ENCODE results near the gene PGBD1.
"Not testable (repeated sequence)": the region's sequence is repeated elsewhere in the genome, so short reads cannot be mapped to it uniquely, and the experiment has no call there.

The PGBD1 gene

DNA sequence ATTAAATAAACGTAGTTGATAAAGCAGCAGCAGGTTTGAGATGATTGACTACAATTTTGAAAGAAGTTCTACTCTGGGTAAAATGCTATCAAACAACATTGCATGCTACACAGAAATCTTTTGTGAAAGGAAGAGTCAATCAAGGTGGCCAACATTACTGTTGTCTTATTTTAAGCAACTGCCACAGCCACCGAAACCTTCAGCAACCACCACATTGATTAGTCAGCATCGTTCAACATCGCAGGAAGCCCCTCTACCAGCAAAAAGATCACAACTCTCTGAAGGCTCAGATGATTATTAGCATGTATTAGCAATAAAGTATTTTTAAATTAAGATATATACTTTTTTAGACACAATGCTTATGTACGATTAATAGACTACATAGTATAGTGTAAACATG, 14.0 kb downstream of the PGBD1 start:
- H3K9ac ChIP-seq (ENCODE audit: low read length), result no peak overlapping the region
- no peaks in the 10 kb centered on the region for H3K79me2 ChIP-seq (ENCODE audit: insufficient read depth, low read length)
- no peak overlapping the region for H3K27ac ChIP-seq (ENCODE audit: low read depth, low read length)
- no peaks in the 10 kb centered on the region for H3K9me3 ChIP-seq (ENCODE audit: insufficient read depth, low read length)
- H3K4me2 ChIP-seq (ENCODE audit: low read depth, low read length, poor library complexity, severe bottlenecking), result no peak overlapping the region
- no peak overlapping the region for H3K4me3 ChIP-seq (ENCODE audit: insufficient read depth, low read length, poor library complexity, severe bottlenecking)
- no peak overlapping the region for H2AFZ ChIP-seq (ENCODE audit: low read depth, low read length, severe bottlenecking)
- no peaks in the 10 kb centered on the region for H3F3A ChIP-seq (ENCODE audit: insufficient read depth)
- H3K9me2 ChIP-seq (replicated peaks; ENCODE audit: insufficient read depth, low read length), result no peaks in the 10 kb centered on the region
- no peaks in the 10 kb centered on the region; the same call in 1 of the 2 replicates for H3K36me3 ChIP-seq (ENCODE audit: low read length)
- no peaks in the 10 kb centered on the region for H3K27me3 ChIP-seq (ENCODE audit: low read length)
- no peaks in the 10 kb centered on the region for H4K20me1 ChIP-seq (ENCODE audit: low read depth, low read length)
- TF ChIP-seq EZH2phosphoT487 (conservative IDR thresholded peaks at IDR 0.05; ENCODE audit: low read length), result no peak
- TF ChIP-seq, protein P1, sequence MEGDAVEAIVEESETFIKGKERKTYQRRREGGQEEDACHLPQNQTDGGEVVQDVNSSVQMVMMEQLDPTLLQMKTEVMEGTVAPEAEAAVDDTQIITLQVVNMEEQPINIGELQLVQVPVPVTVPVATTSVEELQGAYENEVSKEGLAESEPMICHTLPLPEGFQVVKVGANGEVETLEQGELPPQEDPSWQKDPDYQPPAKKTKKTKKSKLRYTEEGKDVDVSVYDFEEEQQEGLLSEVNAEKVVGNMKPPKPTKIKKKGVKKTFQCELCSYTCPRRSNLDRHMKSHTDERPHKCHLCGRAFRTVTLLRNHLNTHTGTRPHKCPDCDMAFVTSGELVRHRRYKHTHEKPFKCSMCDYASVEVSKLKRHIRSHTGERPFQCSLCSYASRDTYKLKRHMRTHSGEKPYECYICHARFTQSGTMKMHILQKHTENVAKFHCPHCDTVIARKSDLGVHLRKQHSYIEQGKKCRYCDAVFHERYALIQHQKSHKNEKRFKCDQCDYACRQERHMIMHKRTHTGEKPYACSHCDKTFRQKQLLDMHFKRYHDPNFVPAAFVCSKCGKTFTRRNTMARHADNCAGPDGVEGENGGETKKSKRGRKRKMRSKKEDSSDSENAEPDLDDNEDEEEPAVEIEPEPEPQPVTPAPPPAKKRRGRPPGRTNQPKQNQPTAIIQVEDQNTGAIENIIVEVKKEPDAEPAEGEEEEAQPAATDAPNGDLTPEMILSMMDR (IDR thresholded peaks at IDR 0.05; ENCODE audit: insufficient read depth, low read length, poor library complexity, severe bottlenecking), result no peak

DNA sequence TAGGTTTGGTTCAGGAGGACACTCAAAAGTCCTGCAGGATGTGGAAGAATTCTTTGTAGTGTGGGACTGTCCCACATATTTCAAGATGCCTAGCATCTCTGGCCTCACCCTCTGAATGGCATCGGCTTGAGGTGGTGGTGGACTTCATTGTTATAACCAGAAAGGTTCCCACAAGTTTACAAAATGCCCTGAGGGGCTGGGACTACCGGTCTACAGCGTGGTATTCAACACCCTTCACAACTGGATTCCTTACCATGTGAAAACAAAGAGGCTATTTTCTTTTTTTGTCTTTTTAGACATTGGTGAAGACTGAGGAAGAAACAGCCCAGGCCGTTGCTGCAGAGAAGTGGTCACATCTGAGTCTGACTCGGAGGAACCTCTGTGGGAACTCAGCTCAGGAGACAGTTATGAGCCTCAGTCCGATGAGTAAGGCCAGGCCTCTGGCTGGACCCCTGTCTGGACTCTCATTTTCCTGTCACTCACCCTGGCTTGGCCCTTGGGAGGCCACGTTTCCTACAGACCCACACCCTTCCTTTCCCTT, 15.2 kb downstream of the PGBD1 start:
- no peak overlapping the region for H3K4me2 ChIP-seq (ENCODE audit: low read depth, low read length, poor library complexity, severe bottlenecking)
- H4K20me1 ChIP-seq (ENCODE audit: low read depth, low read length), result no peaks in the 10 kb centered on the region
- H3K36me3 ChIP-seq (ENCODE audit: low read length), result no peaks in the 10 kb centered on the region
- H3K9me3 ChIP-seq (ENCODE audit: insufficient read depth, low read length), result no peaks in the 10 kb centered on the region
- H2AFZ ChIP-seq (ENCODE audit: low read depth, low read length, severe bottlenecking), result no peak overlapping the region
- no peaks in the 10 kb centered on the region for H3K9me2 ChIP-seq (replicated peaks; ENCODE audit: insufficient read depth, low read length)
- H3K27me3 ChIP-seq (ENCODE audit: low read length), result no peaks in the 10 kb centered on the region
- no peaks in the 10 kb centered on the region for H3F3A ChIP-seq (ENCODE audit: insufficient read depth)
- TF ChIP-seq EZH2phosphoT487 (conservative IDR thresholded peaks at IDR 0.05; ENCODE audit: low read length), result no peak
- TF ChIP-seq, protein P1 (IDR thresholded peaks at IDR 0.05; ENCODE audit: insufficient read depth, low read length, poor library complexity, severe bottlenecking), result no peak
- no peaks in the 10 kb centered on the region for H3K79me2 ChIP-seq (ENCODE audit: insufficient read depth, low read length)
- H3K27ac ChIP-seq (ENCODE audit: low read depth, low read length), result no peak overlapping the region
- H3K9ac ChIP-seq (ENCODE audit: low read length), result no peak overlapping the region
- H3K4me3 ChIP-seq (ENCODE audit: insufficient read depth, low read length, poor library complexity, severe bottlenecking), result no peak overlapping the region

DNA sequence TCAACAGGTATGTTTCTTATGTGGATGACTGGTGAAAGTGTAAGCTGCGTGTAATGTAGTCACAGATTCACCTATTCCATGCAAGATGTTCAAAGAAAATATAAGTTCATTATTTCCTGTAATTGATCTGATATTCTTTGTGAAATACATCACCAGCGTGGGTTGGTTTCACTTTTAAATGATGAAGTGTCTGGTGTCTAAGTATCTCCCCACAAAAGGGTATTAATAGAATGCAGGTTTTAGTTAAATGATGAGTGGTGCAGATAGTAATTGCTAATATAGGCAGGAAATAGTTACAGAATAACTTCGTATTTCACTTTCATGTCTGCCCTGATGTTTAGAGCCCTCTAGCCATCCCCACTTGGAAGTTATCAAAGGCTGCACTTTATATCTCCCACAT, 22.2 kb downstream of the PGBD1 start:
- Histone ChIP-seq H3K4me2 (ENCODE audit: low read depth, low read length, poor library complexity, severe bottlenecking) (no peak overlapping the region), H3K79me2 (ENCODE audit: insufficient read depth, low read length) (no peaks in the 10 kb centered on the region), H3K9me3 (ENCODE audit: insufficient read depth, low read length) (no peaks in the 10 kb centered on the region), H2AFZ (ENCODE audit: low read depth, low read length, severe bottlenecking) (no peak overlapping the region), H3K27me3 (ENCODE audit: low read length) (no peaks in the 10 kb centered on the region), H3F3A (ENCODE audit: insufficient read depth) (no peaks in the 10 kb centered on the region), H3K36me3 (ENCODE audit: low read length) (no peaks in the 10 kb centered on the region), H3K4me3 (ENCODE audit: insufficient read depth, low read length, poor library complexity, severe bottlenecking) (no peak overlapping the region), H3K9ac (ENCODE audit: low read length) (no peak overlapping the region), H3K27ac (ENCODE audit: low read depth, low read length) (no peak overlapping the region), H3K9me2 (replicated peaks; ENCODE audit: insufficient read depth, low read length) (no peaks in the 10 kb centered on the region), H4K20me1 (ENCODE audit: low read depth, low read length) (no peaks in the 10 kb centered on the region)
- TF ChIP-seq, protein P1 (IDR thresholded peaks at IDR 0.05; ENCODE audit: insufficient read depth, low read length, poor library complexity, severe bottlenecking), result no peak
- no peak for TF ChIP-seq EZH2phosphoT487 (conservative IDR thresholded peaks at IDR 0.05; ENCODE audit: low read length)

DNA sequence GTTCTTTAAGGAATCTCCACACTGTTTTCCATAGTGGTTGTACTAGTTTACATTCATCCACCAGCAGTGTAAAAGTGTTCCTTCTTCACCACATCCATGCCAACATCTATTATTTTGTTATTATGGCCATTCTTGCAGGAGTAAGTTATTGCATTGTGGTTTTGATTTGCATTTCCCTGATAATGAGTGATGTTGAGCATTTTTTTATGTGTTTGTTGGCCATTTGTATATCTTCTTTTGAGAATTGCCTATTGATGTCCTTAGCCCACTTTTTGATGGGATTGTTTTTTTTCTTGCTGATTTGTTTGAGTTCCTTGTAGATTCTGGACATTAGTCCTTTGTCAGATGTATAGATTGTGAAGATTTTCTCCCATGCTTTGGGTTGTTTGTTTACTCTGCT, 25.0 kb downstream of the PGBD1 start:
- H3K27me3 ChIP-seq (ENCODE audit: low read length); H2AFZ ChIP-seq (ENCODE audit: low read depth, low read length, severe bottlenecking); H3K4me2 ChIP-seq (ENCODE audit: low read depth, low read length, poor library complexity, severe bottlenecking); H3K9me3 ChIP-seq (ENCODE audit: insufficient read depth, low read length); H3K9ac ChIP-seq (ENCODE audit: low read length); H3K4me3 ChIP-seq (ENCODE audit: insufficient read depth, low read length, poor library complexity, severe bottlenecking); H3F3A ChIP-seq (ENCODE audit: insufficient read depth); H3K27ac ChIP-seq (ENCODE audit: low read depth, low read length); H3K79me2 ChIP-seq (ENCODE audit: insufficient read depth, low read length); H4K20me1 ChIP-seq (ENCODE audit: low read depth, low read length); H3K36me3 ChIP-seq (ENCODE audit: low read length); H3K9me2 ChIP-seq (replicated peaks; ENCODE audit: insufficient read depth, low read length): not testable (repeated sequence)

Measured in SU-DHL-6 (cell line).